Hepatocyte (in vitro differentiated cells): ENCODE data around the gene TESK1.

Source experiments
- EZH2 ChIP-seq: fragments of 200-600 bp; sonication (generic); IDR thresholded peaks from 2 replicates; pipeline ENCODE4 v1.6.1; 2016; ENCODE audit warnings: antibody characterized with exemption, mild to moderate bottlenecking, borderline replicate concordance
- TF ChIP-seq, protein P1 (sequence below): fragments of 200-600 bp; sonication (generic); IDR thresholded peaks from 2 replicates; pipeline ENCODE4 v1.5.1; 2016; ENCODE audit warnings: antibody characterized with exemption, mild to moderate bottlenecking; ENCODE audit not compliant: poor library complexity

DNA sequence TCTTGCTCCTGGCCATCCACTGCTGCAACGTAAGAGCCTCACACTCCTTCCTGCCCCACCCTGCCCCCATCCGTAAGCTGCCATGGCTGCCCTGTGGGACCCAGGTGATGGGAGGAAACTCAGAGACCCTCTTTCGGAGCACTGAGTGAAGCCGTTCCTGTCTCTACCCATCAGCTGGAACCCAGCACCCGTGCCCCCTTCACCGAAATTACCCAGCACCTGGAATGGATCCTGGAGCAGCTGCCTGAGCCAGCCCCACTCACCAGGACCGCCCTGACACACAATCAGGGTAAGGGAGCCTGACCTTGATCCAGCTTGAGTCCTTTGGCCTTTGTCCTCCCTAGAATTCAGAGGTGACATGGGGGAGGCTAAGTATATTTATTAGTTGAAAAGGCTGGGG, 3.2 kb downstream of the TESK1 start:
- TF ChIP-seq, protein P1, sequence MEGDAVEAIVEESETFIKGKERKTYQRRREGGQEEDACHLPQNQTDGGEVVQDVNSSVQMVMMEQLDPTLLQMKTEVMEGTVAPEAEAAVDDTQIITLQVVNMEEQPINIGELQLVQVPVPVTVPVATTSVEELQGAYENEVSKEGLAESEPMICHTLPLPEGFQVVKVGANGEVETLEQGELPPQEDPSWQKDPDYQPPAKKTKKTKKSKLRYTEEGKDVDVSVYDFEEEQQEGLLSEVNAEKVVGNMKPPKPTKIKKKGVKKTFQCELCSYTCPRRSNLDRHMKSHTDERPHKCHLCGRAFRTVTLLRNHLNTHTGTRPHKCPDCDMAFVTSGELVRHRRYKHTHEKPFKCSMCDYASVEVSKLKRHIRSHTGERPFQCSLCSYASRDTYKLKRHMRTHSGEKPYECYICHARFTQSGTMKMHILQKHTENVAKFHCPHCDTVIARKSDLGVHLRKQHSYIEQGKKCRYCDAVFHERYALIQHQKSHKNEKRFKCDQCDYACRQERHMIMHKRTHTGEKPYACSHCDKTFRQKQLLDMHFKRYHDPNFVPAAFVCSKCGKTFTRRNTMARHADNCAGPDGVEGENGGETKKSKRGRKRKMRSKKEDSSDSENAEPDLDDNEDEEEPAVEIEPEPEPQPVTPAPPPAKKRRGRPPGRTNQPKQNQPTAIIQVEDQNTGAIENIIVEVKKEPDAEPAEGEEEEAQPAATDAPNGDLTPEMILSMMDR, result no peak
- no peak for TF ChIP-seq EZH2
